ENCODE measurements around the gene MSRB1.

Gene MSRB1

GRCh38 chr16:1942810-1943726 is at the start of gene MSRB1:
TSS of gene MSRB1 (minus strand) at chr16:1943199. CDS start at chr16:1943156, 43 bp downstream.
- peak; percentile 99 for DNase-seq

GRCh38 chr16:1991948-1992703 is 49.1 kb upstream of the MSRB1 start:
- peak; percentile 99 for DNase-seq

GRCh38 chr16:1991588-1991947 is 48.6 kb upstream of the MSRB1 start:
- no peak for DNase-seq

GRCh38 chr16:1991135-1991551 is 48.1 kb upstream of the MSRB1 start:
- peak; percentile 77 for DNase-seq

- peak; percentile 78 for DNase-seq
These were observed 47.5 kb upstream of the MSRB1 start for GRCh38 chr16:1990351-1991134.

GRCh38 chr16:1990101-1990350 is 47.0 kb upstream of the MSRB1 start:
- no peak for DNase-seq

GRCh38 chr16:1989209-1990100 is 46.5 kb upstream of the MSRB1 start, which contains the start of gene SYNGR3:
TSS of gene SYNGR3 (plus strand) at chr16:1989970. CDS start at chr16:1990103, 133 bp downstream.
- DNase-seq, result no peak

GRCh38 chr16:1987198-1987597 is 44.2 kb upstream of the MSRB1 start:
- no peak for DNase-seq

GRCh38 chr16:1985466-1986150 is 42.6 kb upstream of the MSRB1 start:
- no peak for DNase-seq

- DNase-seq, result no peak
These were observed 41.6 kb upstream of the MSRB1 start for GRCh38 chr16:1984347-1985225.

- DNase-seq, result peak; percentile 89
These were observed 40.7 kb upstream of the MSRB1 start, which contains the start of gene GFER for GRCh38 chr16:1983544-1984346. TSS of gene GFER (plus strand) at chr16:1984193. CDS start at chr16:1984219, 26 bp downstream.

GRCh38 chr16:1982991-1983543 is 40.1 kb upstream of the MSRB1 start:
- DNase-seq, result no peak

GRCh38 chr16:1982013-1982433 is 39.0 kb upstream of the MSRB1 start:
- no peak for DNase-seq

- no peak for DNase-seq
These were observed 38.4 kb upstream of the MSRB1 start, which contains the start of gene NOXO1 for GRCh38 chr16:1981398-1981836. TSS of gene NOXO1 (minus strand) at chr16:1981469. CDS start at chr16:1981179, 290 bp downstream.

GRCh38 chr16:1980770-1981087 is 37.7 kb upstream of the MSRB1 start:
- no peak for DNase-seq

- no peak for DNase-seq
These were observed 37.2 kb upstream of the MSRB1 start for GRCh38 chr16:1980030-1980769.

- no peak for DNase-seq
These were observed 36.5 kb upstream of the MSRB1 start for GRCh38 chr16:1979271-1980029.
